Liver (tissue), 3 donors: ENCODE results near the gene STIM2.

Experiments
- ATF3 ChIP-seq: IDR thresholded peaks from 2 replicates; pipeline ENCODE4 v1.6.1; 2016; ENCODE audit warnings: antibody characterized with exemption
- CTCF ChIP-seq: fragments of 150-350 bp; IDR thresholded peaks from 2 replicates; pipeline ENCODE4 v1.5.1; 2017; ENCODE audit warnings: improper control_type of control experiment, low read depth, low read length; ENCODE audit not compliant: missing input control
- EGR1 ChIP-seq, 2 donors: IDR thresholded peaks; 2 replicates each; pipeline ENCODE4 v1.6.1; 2016 to 2018; ENCODE audit warnings: antibody characterized with exemption in 2 of 2, low read depth in 2 of 2
- FOXA1 ChIP-seq: IDR thresholded peaks from 2 replicates; pipeline ENCODE4 v1.6.1; 2016; ENCODE audit warnings: antibody characterized with exemption
- RAD21 ChIP-seq, 2 donors: IDR thresholded peaks; 2 replicates each; pipeline ENCODE4 v1.6.1; 2016; ENCODE audit warnings: antibody characterized with exemption in 2 of 2, mild to moderate bottlenecking in 2 of 2
- REST ChIP-seq: IDR thresholded peaks from 2 replicates; pipeline ENCODE4 v1.6.1; 2016; ENCODE audit warnings: antibody characterized with exemption, mild to moderate bottlenecking
- TAF1 ChIP-seq: conservative IDR thresholded peaks from 2 replicates; pipeline ENCODE4 v1.6.1; 2016; ENCODE audit warnings: antibody characterized with exemption, mild to moderate bottlenecking
- ZBTB33 ChIP-seq: IDR thresholded peaks from 2 replicates; pipeline ENCODE4 v1.6.1; 2016; ENCODE audit warnings: antibody characterized with exemption
- donor health status: healthy.
- donor health status: healthy.

GRCh38 chr4:26826721-26827120 lies 33.9 kb upstream of the STIM2 start:
- TF ChIP-seq ATF3 (no peak), REST (no peak), FOXA1 (no peak), CTCF (no peak), RAD21 (IDR thresholded peaks at IDR 0.05) (no peak), EGR1 (IDR thresholded peaks at IDR 0.05; ENCODE audit: low read depth in 2 of 2) (no peak), ZBTB33 (no peak), TAF1 (no peak)
